ENCODE results near the gene TNFRSF6B. TPM values are rescaled to one million over a fixed set of nuclear protein-coding genes. Genes with fewer than 3 reads are reported as not detected.
A peak's percentile ranks its signal among the peaks of the same experiment; 100 is the strongest.
"Not testable (repeated sequence)": the region's sequence is repeated elsewhere in the genome, so short reads cannot be mapped to it uniquely, and the experiment has no call there.

TNFRSF6B gene, protein sequence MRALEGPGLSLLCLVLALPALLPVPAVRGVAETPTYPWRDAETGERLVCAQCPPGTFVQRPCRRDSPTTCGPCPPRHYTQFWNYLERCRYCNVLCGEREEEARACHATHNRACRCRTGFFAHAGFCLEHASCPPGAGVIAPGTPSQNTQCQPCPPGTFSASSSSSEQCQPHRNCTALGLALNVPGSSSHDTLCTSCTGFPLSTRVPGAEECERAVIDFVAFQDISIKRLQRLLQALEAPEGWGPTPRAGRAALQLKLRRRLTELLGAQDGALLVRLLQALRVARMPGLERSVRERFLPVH
- total RNA-seq: not detected
- not detected for total RNA-seq (2013)

DNA sequence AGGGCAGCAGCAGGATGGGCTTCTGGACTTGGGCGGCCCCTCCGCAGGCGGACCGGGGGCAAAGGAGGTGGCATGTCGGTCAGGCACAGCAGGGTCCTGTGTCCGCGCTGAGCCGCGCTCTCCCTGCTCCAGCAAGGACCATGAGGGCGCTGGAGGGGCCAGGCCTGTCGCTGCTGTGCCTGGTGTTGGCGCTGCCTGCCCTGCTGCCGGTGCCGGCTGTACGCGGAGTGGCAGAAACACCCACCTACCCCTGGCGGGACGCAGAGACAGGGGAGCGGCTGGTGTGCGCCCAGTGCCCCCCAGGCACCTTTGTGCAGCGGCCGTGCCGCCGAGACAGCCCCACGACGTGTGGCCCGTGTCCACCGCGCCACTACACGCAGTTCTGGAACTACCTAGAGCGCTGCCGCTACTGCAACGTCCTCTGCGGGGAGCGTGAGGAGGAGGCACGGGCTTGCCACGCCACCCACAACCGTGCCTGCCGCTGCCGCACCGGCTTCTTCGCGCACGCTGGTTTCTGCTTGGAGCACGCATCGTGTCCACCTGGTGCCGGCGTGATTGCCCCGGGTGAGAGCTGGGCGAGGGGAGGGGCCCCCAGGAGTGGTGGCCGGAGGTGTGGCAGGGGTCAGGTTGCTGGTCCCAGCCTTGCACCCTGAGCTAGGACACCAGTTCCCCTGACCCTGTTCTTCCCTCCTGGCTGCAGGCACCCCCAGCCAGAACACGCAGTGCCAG lies at the start of gene TNFRSF6B:
Gene TNFRSF6B (plus strand): TSS at position 25 of the 729 bp plus-strand sequence. CDS start 116 bp downstream, at position 141.
- intact Hi-C loops (cut with micrococcal nuclease): no loop called here
- peaks cover 41% of the 10 kb centered on the region for H3K4me1 ChIP-seq (ENCODE audit: control insufficient read depth, insufficient read depth, low read length)
- DNase-seq (peak in 1 of 2 donors; percentile 43), ATAC-seq (peak; percentile 14 to 40 (median 28))
- H3K36me3 ChIP-seq (ENCODE audit: control insufficient read depth, insufficient read depth, low read length): peaks cover 5% of the 10 kb centered on the region
- H3K27ac Mint-ChIP-seq: no peak within 1 kb of the TSS
- TF ChIP-seq, protein P1, sequence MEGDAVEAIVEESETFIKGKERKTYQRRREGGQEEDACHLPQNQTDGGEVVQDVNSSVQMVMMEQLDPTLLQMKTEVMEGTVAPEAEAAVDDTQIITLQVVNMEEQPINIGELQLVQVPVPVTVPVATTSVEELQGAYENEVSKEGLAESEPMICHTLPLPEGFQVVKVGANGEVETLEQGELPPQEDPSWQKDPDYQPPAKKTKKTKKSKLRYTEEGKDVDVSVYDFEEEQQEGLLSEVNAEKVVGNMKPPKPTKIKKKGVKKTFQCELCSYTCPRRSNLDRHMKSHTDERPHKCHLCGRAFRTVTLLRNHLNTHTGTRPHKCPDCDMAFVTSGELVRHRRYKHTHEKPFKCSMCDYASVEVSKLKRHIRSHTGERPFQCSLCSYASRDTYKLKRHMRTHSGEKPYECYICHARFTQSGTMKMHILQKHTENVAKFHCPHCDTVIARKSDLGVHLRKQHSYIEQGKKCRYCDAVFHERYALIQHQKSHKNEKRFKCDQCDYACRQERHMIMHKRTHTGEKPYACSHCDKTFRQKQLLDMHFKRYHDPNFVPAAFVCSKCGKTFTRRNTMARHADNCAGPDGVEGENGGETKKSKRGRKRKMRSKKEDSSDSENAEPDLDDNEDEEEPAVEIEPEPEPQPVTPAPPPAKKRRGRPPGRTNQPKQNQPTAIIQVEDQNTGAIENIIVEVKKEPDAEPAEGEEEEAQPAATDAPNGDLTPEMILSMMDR (IDR thresholded peaks at IDR 0.05): no peak
- H3K27me3 Mint-ChIP-seq (ENCODE audit: low read depth in 2 of 2): no peaks in the 10 kb centered on the region
- H3K36me3 Mint-ChIP-seq: no peaks in the 10 kb centered on the region
- H3K9me3 Mint-ChIP-seq: no peaks in the 10 kb centered on the region
- H3K4me3 Mint-ChIP-seq: peak within 1 kb of the TSS; percentile 35
- peaks cover 0 to 27% of the 10 kb centered on the region in 2 donors for H3K4me1 Mint-ChIP-seq
- no peaks in the 10 kb centered on the region for H3K27me3 ChIP-seq (ENCODE audit: control insufficient read depth, insufficient read depth, low read length)
- no peaks in the 10 kb centered on the region for H3K9me3 ChIP-seq (ENCODE audit: control insufficient read depth, insufficient read depth, low read length)
- H3K4me3 ChIP-seq (ENCODE audit: low read length): no peak within 1 kb of the TSS
- 7% methylated on average over 52 of the region's 52 CpGs for WGBS (ENCODE audit: insufficient coverage)
- H3K27ac ChIP-seq (ENCODE audit: low read length): no peak within 1 kb of the TSS

DNA sequence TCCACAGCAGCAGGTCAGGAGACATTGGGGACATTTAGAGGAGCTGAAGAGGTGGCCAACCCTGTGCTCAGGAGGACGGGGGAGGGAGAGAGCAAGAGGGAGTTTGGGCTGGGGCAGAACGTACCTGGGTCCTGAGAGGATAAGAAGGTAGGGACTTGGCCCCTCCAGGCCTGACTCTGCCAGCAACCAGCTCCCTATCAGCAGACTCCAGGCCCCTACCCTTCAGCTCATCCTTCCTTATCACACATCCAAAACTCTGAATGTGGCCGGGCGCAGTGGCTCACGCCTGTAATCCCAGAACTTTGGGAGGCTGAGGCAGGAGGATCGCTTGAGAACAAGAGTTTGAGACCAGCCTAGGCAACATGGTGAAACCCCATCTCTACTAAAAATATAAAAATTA lies 48.3 kb upstream of the TNFRSF6B start:
- WGBS (ENCODE audit: insufficient coverage): 100% methylated on average over 4 of the region's 6 CpGs
- H3K4me1 Mint-ChIP-seq: peaks cover 5 to 7% of the 10 kb centered on the region in 2 donors
- H3K4me3 Mint-ChIP-seq: no peak overlapping the region
- no peaks in the 10 kb centered on the region for H3K9me3 Mint-ChIP-seq
- TF ChIP-seq, protein P1 (IDR thresholded peaks at IDR 0.05): no peak
- no peak overlapping the region for H3K27ac Mint-ChIP-seq
- peaks cover 0 to 3% of the 10 kb centered on the region in 2 donors for H3K27me3 Mint-ChIP-seq (ENCODE audit: low read depth in 2 of 2)
- no peak overlapping the region for H3K4me3 ChIP-seq (ENCODE audit: low read length)
- peaks cover 12% of the 10 kb centered on the region for H3K4me1 ChIP-seq (ENCODE audit: control insufficient read depth, insufficient read depth, low read length)
- no peaks in the 10 kb centered on the region for H3K36me3 ChIP-seq (ENCODE audit: control insufficient read depth, insufficient read depth, low read length)
- no peaks in the 10 kb centered on the region for H3K36me3 Mint-ChIP-seq
- intact Hi-C loops (cut with micrococcal nuclease): no loop called here
- H3K27me3 ChIP-seq (ENCODE audit: control insufficient read depth, insufficient read depth, low read length): no peaks in the 10 kb centered on the region
- H3K9me3 ChIP-seq (ENCODE audit: control insufficient read depth, insufficient read depth, low read length): no peaks in the 10 kb centered on the region
- DNase-seq: no peak
- no peak for ATAC-seq
- no peak overlapping the region for H3K27ac ChIP-seq (ENCODE audit: low read length)

DNA sequence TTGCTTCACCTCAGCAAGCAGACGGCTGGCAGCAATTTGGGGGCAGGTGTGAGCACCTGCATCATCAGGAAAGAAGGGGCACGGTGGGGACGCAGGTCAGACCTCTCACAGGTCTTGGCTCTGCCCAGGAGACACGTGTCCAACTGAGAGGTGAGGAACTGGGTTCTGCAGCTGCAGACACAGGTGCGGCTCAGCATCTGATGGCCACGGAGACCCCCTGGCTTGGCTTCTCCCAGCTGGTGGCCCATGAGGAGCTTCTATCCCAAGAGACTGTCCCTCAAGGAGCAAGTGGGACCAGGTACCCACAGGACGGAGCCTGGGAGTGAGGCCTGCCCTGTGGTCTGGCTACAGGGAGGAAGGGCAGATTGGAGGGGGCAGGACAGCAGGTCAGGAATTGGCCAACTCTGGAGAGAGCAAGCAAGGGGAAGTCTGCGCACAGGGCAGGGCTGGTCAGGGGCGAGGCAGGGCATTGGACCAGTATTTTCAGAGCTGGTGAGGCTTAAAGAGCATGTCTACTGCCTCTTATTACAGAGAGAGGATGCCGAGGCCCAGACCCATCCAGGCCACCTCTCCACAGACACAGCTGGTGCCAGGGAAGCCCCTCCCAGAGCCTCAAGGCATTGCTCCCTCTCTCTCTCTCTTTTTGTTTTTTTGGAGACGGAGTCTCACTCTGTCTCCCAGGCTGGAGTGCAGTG lies 47.4 kb upstream of the TNFRSF6B start:
- Histone ChIP-seq H3K4me3 (ENCODE audit: low read length) (no peak overlapping the region), H3K27ac (ENCODE audit: low read length) (no peak overlapping the region), H3K27me3 (ENCODE audit: control insufficient read depth, insufficient read depth, low read length) (peaks cover 2% of the 10 kb centered on the region), H3K4me1 (ENCODE audit: control insufficient read depth, insufficient read depth, low read length) (peaks cover 20% of the 10 kb centered on the region), H3K9me3 (ENCODE audit: control insufficient read depth, insufficient read depth, low read length) (no peaks in the 10 kb centered on the region), H3K36me3 (ENCODE audit: control insufficient read depth, insufficient read depth, low read length) (no peaks in the 10 kb centered on the region)
- H3K9me3 Mint-ChIP-seq: no peaks in the 10 kb centered on the region
- no peak overlapping the region for H3K27ac Mint-ChIP-seq
- no peak for ATAC-seq
- WGBS (ENCODE audit: insufficient coverage): 88% methylated on average over 11 of the region's 11 CpGs
- H3K36me3 Mint-ChIP-seq: no peaks in the 10 kb centered on the region
- H3K4me3 Mint-ChIP-seq: no peak overlapping the region
- TF ChIP-seq, protein P1 (IDR thresholded peaks at IDR 0.05): no peak
- DNase-seq: no peak
- H3K27me3 Mint-ChIP-seq (ENCODE audit: low read depth in 2 of 2): peaks cover 0 to 7% of the 10 kb centered on the region in 2 donors
- intact Hi-C loops (cut with micrococcal nuclease): no loop called here
- H3K4me1 Mint-ChIP-seq: peaks cover 5 to 10% of the 10 kb centered on the region in 2 donors

DNA sequence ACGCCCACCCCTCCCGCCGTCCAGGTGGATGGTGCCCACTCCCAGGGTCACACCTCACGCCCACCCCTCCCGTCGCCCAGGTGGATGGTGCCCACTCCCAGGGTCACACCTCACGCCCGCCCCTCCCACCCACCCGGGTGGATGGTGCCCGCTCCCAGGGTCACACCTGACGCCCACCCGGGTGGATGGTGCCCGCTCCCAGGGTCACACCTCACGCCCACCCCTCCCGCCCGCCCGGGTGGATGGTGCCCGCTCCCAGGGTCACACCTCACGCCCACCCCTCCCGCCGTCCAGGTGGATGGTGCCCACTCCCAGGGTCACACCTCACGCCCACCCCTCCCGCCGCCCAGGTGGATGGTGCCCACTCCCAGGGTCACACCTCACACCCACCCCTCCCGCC lies 46.0 kb upstream of the TNFRSF6B start:
- intact Hi-C loops (cut with micrococcal nuclease); H3K9me3 ChIP-seq (ENCODE audit: control insufficient read depth, insufficient read depth, low read length); H3K27ac ChIP-seq (ENCODE audit: low read length); ATAC-seq; H3K9me3 Mint-ChIP-seq; DNase-seq; H3K36me3 ChIP-seq (ENCODE audit: control insufficient read depth, insufficient read depth, low read length); H3K27ac Mint-ChIP-seq; H3K4me3 Mint-ChIP-seq; H3K36me3 Mint-ChIP-seq; H3K4me3 ChIP-seq (ENCODE audit: low read length): not testable (repeated sequence)
- Mint-ChIP-seq H3K27me3 (ENCODE audit: low read depth in 2 of 2) (peaks cover 0 to 10% of the 10 kb centered on the region in 2 donors), H3K4me1 (peaks cover 5 to 12% of the 10 kb centered on the region in 2 donors)
- WGBS (ENCODE audit: insufficient coverage): 91% methylated on average over 20 of the region's 25 CpGs
- H3K4me1 ChIP-seq (ENCODE audit: control insufficient read depth, insufficient read depth, low read length): peaks cover 28% of the 10 kb centered on the region
- H3K27me3 ChIP-seq (ENCODE audit: control insufficient read depth, insufficient read depth, low read length): peaks cover 11% of the 10 kb centered on the region

Measured in natural killer cell (primary cell).